Lower lobe of right lung (tissue), 2 donors: ENCODE results near the gene CBFA2T3. TPM values are rescaled to one million over a fixed set of nuclear protein-coding genes. Genes with fewer than 3 reads are reported as not detected.
A peak's percentile ranks its signal among the peaks of the same experiment; 100 is the strongest.
"Not testable (repeated sequence)": the region's sequence is repeated elsewhere in the genome, so short reads cannot be mapped to it uniquely, and the experiment has no call there.

Experiments
- ATAC-seq, 2 donors: fragments of 200-7000 bp; cut with Tn5 transposase; one replicate each; pipeline ENCODE4 v1.9.1; 2020 to 2022; ENCODE audit warnings: mild to moderate bottlenecking in 2 of 2, moderate library complexity in 2 of 2
- DNase-seq: peaks from one replicate; pipeline ENCODE4 v3.0.0-alpha.2; 2020
- H3K27ac ChIP-seq: fragments of 200-600 bp; one replicate; pipeline ENCODE4 v1.8.0; 2022
- H3K27me3 ChIP-seq: fragments of 200-600 bp; one replicate; pipeline ENCODE4 v1.8.0; 2022; ENCODE audit warnings: low read depth
- H3K36me3 ChIP-seq: fragments of 200-600 bp; one replicate; pipeline ENCODE4 v1.8.0; 2022; ENCODE audit warnings: mild to moderate bottlenecking
- H3K4me1 ChIP-seq: fragments of 200-600 bp; one replicate; pipeline ENCODE4 v1.8.0; 2022
- H3K4me3 ChIP-seq: fragments of 200-600 bp; one replicate; pipeline ENCODE4 v1.8.0; 2022; ENCODE audit warnings: mild to moderate bottlenecking
- H3K9me3 ChIP-seq: fragments of 200-600 bp; one replicate; pipeline ENCODE4 v1.8.0; 2022
- intact Hi-C: fragments of 100-400 bp; cut with DNase I; formaldehyde crosslinking; loops from one replicate; pipeline ENCODE4 v1.11.0; 2022
- total RNA-seq: library from RNA; stranded (reverse); fragmentation: NEBNext Ultra II Directional; extraction: Animal tissue kit (Norgen Biotek cat#: 25700); gene quantifications from one replicate; pipeline ENCODE4 v1.2.1, GENCODE V29; 2021
- TF ChIP-seq, protein P1 (sequence below): fragments of 200-600 bp; IDR thresholded peaks from one replicate; pipeline ENCODE4 v1.8.0; 2022; ENCODE audit warnings: antibody characterized with exemption, mild to moderate bottlenecking
- donor health status: DM: no; HTN: yes; CAD: no; lungs with severe emphysema.

CBFA2T3 gene
- total RNA-seq, 1 donor from 2014 or later: 14.3 TPM

DNA sequence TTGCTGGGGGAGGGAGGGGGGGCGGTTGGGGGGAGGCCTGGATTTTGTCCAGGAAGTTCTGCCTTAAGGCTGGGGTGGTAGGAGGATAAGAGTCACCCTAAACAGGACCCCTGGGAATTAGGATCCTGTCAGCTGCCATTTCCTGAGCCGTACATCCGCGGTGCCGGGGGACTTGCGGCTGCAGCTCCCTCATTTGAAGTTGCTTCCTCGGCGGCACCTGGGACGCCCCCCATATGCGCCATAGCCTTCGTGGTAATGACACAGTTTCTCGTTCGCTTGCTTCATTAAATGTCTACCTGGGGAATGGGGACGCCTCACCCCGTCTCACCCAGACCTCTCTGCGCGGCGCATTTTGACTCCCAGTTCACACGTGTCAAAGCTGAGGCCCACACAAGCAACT is 55.4 kb downstream of the CBFA2T3 start:
- intact Hi-C loops: no loop called here
- DNase-seq: no peak
- peak overlapping the region; percentile 77 for H3K27ac ChIP-seq

DNA sequence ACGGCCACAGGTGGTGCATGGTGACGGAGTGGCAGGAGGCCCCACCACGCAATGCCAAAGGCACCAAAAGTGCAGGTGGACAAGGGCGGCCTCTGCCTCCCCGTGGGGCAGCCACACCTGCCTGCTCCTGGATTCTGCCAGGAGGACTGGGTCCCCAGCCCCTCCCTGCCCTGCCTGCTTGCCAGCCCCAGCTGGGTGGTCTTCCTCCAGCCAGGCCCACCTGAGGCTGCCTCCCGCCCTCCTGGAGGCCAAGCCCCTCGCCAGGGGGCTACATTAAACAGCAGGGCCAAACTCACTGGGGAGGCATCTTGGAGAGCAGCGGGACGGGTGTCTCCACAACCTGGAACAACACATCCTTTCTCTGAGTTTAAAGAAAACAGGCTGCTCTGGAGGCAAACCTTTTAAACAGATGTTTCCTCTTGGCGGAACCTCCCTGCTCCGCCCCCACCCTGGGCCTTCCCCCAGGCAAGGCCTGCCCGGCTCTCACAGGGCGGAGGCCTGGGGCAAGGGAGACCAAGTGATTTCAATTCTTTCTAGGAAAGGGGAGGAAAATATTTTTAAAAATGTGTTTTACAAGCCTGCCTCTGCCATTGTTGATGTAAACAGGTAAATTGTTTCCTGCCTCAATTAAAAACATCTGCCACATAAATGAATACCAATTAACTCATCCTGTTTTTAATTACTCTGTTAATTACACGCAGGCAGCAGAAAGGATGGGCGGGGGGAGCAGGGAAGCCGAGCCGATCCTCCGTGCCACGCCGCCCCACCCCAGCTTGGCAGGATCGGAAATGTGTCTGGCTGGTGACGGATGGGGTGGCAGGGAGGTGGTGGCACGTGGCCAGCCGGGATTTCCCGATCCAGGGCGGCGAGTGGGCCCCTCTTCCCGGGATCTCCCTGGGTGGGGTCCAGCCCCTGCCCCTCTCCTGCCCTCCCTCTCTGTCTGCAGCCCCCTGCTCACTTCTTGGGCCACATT is 56.1 kb downstream of the CBFA2T3 start:
- intact Hi-C loops: no loop called here
- Histone ChIP-seq H3K27me3 (peaks cover 11% of the 10 kb centered on the region), H3K9me3 (no peaks in the 10 kb centered on the region), H3K4me3 (peak overlapping the region; percentile 29), H3K27ac (peak overlapping the region; percentile 77), H3K4me1 (peaks cover 51% of the 10 kb centered on the region), H3K36me3 (no peaks in the 10 kb centered on the region)
- TF ChIP-seq, protein P1, sequence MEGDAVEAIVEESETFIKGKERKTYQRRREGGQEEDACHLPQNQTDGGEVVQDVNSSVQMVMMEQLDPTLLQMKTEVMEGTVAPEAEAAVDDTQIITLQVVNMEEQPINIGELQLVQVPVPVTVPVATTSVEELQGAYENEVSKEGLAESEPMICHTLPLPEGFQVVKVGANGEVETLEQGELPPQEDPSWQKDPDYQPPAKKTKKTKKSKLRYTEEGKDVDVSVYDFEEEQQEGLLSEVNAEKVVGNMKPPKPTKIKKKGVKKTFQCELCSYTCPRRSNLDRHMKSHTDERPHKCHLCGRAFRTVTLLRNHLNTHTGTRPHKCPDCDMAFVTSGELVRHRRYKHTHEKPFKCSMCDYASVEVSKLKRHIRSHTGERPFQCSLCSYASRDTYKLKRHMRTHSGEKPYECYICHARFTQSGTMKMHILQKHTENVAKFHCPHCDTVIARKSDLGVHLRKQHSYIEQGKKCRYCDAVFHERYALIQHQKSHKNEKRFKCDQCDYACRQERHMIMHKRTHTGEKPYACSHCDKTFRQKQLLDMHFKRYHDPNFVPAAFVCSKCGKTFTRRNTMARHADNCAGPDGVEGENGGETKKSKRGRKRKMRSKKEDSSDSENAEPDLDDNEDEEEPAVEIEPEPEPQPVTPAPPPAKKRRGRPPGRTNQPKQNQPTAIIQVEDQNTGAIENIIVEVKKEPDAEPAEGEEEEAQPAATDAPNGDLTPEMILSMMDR: no peak
- DNase-seq (peak; percentile 73), ATAC-seq (peak; percentile 61 to 66)

More for the DNA sequence above, 55.4 kb downstream of the CBFA2T3 start:
- TF ChIP-seq, protein P1: no peak
- Histone ChIP-seq H3K36me3 (no peaks in the 10 kb centered on the region), H3K27me3 (peaks cover 11% of the 10 kb centered on the region), H3K4me3 (peak overlapping the region; percentile 29), H3K9me3 (no peaks in the 10 kb centered on the region), H3K4me1 (peaks cover 51% of the 10 kb centered on the region)
- ATAC-seq: no peak

DNA sequence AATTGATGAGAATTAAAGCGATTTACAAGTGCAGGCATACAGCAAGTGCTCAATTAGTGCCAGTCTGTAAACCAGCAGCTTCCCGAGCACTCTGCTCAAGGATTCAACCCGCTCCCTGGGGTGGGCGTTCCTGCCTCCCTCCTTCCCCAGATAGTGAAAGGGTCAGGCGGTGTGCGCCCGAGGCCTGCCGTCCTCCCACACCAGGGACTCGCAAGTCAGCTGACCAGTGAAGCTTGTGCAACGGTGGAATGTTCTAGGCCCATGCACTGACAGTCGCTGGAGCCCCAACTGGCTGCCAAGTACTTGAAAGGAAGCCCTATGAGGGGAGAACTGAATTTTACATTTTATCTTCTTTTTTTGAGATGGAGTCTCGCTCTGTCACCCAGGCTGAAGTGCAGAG is 57.1 kb downstream of the CBFA2T3 start:
- no peaks in the 10 kb centered on the region for H3K9me3 ChIP-seq
- H3K4me1 ChIP-seq: peaks cover 43% of the 10 kb centered on the region
- no peak overlapping the region for H3K4me3 ChIP-seq
- H3K27ac ChIP-seq: peak overlapping the region; percentile 77
- no peaks in the 10 kb centered on the region for H3K36me3 ChIP-seq
- peaks cover 11% of the 10 kb centered on the region for H3K27me3 ChIP-seq
- intact Hi-C loops: no loop called here
- DNase-seq (no peak), ATAC-seq (no peak)
- TF ChIP-seq, protein P1: no peak

DNA sequence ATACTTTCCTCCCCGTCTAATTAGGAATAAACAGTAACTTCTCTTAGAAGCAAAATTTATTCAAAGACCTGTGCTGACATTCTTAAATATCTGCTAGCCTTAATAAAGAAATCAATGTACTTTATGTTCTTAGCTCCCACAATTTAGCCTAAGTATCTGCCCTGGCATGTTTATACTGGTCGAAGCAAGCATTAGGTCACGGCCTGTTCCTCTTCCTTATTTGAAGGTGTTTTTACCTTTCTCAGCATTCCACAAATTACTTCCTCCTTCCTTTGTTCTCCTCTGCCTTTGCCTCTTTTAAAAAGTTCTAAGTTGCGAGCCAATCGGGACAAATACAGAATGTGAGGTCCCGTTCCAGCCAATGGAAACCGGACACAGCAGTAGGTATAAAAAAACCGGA is 58.1 kb downstream of the CBFA2T3 start:
- H3K36me3 ChIP-seq, ATAC-seq, H3K27ac ChIP-seq, DNase-seq, H3K27me3 ChIP-seq, H3K4me3 ChIP-seq, intact Hi-C loops, H3K9me3 ChIP-seq: not testable (repeated sequence)
- H3K4me1 ChIP-seq: peaks cover 39% of the 10 kb centered on the region

DNA sequence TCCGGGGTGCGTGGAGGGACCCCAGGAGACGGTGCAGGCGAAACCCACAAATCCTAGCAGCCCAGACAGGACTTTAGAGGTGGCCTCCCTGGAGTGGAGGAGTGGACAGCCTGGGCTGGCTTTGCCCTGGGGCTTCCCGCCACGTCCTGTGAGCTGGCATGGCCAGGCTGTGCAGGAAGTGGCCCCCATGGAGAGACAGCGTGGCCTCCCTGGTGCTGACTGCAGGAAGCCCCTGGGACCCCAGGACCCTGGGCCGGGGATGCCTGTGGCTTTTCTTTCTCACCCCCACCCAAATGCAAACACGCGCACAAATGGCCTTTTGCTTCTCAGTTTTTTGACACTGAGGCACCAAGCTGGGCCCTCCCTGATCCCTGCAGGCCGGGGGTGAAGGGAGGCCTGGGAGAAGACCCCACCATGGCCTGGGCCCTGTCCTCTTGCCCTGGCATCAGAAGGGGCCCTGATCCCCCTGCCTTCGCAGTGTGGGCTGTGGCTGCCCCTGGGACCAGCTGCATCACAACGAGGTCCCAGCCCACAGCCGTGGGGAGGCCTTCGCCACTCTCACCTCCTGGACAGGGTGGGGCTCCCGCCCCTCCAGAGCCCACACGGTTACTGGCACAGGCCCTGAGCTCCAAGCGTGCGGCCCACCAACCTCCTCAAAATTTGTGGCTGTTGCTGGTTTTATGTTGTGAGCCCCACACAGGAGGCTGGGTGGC is 58.9 kb downstream of the CBFA2T3 start:
- TF ChIP-seq, protein P1: no peak

More for the DNA sequence above, 58.9 kb downstream of the CBFA2T3 start:
- Histone ChIP-seq H3K27ac (no peak overlapping the region), H3K4me1 (peaks cover 33% of the 10 kb centered on the region), H3K36me3 (no peaks in the 10 kb centered on the region), H3K4me3 (no peak overlapping the region), H3K9me3 (no peaks in the 10 kb centered on the region), H3K27me3 (peaks cover 5% of the 10 kb centered on the region)
- intact Hi-C loops: no loop called here
- no peak for ATAC-seq
- DNase-seq: no peak
